GM13977 (cell line): ENCODE measurements around the gene INO80E.

Experiments
- DNase-seq: peaks from one replicate; pipeline ENCODE4 v3.0.0; 2012; ENCODE audit warnings: low spot score
- CTCF ChIP-seq: IDR thresholded peaks from 2 replicates; pipeline ENCODE4 v1.5.1; 2012; ENCODE audit warnings: mild to moderate bottlenecking, control low read depth; ENCODE audit not compliant: insufficient read depth; ENCODE audit errors: extremely low read depth, missing control alignments
- in situ Hi-C: fragments of 300-500 bp; cut with MboI; formaldehyde crosslinking; loops from one replicate; pipeline ENCODE4 v1.12.0; 2022; ENCODE audit warnings: low sequenced_read_pairs, low pct_unique_long_range_greater_than_20kb, mixed read lengths, inconsistent platforms; ENCODE audit not compliant: unreplicated experiment

Gene INO80E

GRCh38 chr16:29984137-29984763 is 11.8 kb upstream of the INO80E start:
- DNase-seq = no peak
- TF ChIP-seq CTCF = no peak
- in situ Hi-C loops = no loop called here

GRCh38 chr16:29984764-29985147 is 11.3 kb upstream of the INO80E start:
- DNase-seq = no peak
- no peak for TF ChIP-seq CTCF
- in situ Hi-C loops = no loop called here

DNA sequence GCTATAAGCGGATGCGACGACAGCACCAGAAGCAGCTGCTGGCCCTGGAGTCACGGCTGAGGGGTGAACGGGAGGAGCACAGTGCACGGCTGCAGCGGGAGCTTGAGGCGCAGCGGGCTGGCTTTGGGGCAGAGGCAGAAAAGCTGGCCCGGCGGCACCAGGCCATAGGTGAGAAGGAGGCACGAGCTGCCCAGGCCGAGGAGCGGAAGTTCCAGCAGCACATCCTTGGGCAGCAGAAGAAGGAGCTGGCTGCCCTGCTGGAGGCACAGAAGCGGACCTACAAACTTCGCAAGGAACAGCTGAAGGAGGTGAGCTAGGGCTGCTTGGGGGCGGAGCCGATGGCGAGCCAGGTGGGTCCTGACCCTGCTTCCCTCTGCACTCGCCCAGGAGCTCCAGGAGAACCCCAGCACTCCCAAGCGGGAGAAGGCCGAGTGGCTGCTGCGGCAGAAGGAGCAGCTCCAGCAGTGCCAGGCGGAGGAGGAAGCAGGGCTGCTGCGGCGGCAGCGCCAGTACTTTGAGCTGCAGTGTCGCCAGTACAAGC is 10.7 kb upstream of the INO80E start:
- DNase-seq = no peak
- in situ Hi-C loops = no loop called here
- no peak for TF ChIP-seq CTCF

GRCh38 chr16:29986231-29986630 is 9.8 kb upstream of the INO80E start:
- no peak for DNase-seq
- in situ Hi-C loops = no loop called here
- TF ChIP-seq CTCF = no peak

DNA sequence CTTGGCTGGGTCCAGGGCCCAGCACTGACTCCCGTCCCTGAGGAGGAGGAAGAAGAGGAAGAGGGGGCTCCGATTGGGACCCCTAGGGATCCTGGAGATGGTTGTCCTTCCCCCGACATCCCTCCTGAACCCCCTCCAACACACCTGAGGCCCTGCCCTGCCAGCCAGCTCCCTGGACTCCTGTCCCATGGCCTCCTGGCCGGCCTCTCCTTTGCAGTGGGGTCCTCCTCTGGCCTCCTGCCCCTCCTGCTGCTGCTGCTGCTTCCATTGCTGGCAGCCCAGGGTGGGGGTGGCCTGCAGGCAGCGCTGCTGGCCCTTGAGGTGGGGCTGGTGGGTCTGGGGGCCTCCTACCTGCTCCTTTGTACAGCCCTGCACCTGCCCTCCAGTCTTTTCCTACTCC is 9.1 kb upstream of the INO80E start:
- TF ChIP-seq CTCF = no peak
- DNase-seq = no peak
- in situ Hi-C loops = no loop called here

GRCh38 chr16:29987371-29988085 is 8.5 kb upstream of the INO80E start:
- DNase-seq = no peak
- no peak for TF ChIP-seq CTCF
- in situ Hi-C loops = no loop called here
